Body of pancreas (tissue), 4 donors: Measurements from ENCODE around the gene PCDHB16. TPM values are rescaled to one million over a fixed set of nuclear protein-coding genes. Genes with fewer than 3 reads are reported as not detected.
"Not testable (repeated sequence)": the region's sequence is repeated elsewhere in the genome, so short reads cannot be mapped to it uniquely, and the experiment has no call there.

Source experiments
- ATAC-seq: fragments of 150-250 bp; one replicate; pipeline ENCODE4 v1.9.1; 2016
- DNase-seq, 4 donors: peaks; one replicate each; pipeline ENCODE4 v3.0.0-alpha.2; 2019
- H3K27ac ChIP-seq, 4 donors: fragments of 200-600 bp; sonication (generic); 1 replicate in 3 of 4; 2 replicates in 1 of 4; pipeline versions ENCODE4 v1.5.1 to v1.6.1; 2016 to 2019; ENCODE audit warnings: mild to moderate bottlenecking in 1 of 4, mixed read lengths in 1 of 4, moderate library complexity in 1 of 4
- H3K27me3 ChIP-seq, 2 donors: fragments of 200-600 bp; sonication (generic); one replicate each; pipeline ENCODE4 v1.6.0; 2016; ENCODE audit warnings: mild to moderate bottlenecking in 1 of 2
- H3K36me3 ChIP-seq, 2 donors: fragments of 200-600 bp; sonication (generic); replicated peaks in 1 of 2; 2 replicates each; pipeline ENCODE4 v1.5.1; 2016; ENCODE audit warnings: low read depth in 2 of 2; ENCODE audit not compliant: insufficient read depth in 1 of 2
- H3K4me1 ChIP-seq: fragments of 200-600 bp; sonication (generic); one replicate; pipeline ENCODE4 v1.6.0; 2016
- H3K4me3 ChIP-seq, 2 donors: fragments of 200-600 bp; sonication (generic); 1 replicate in 1 of 2; 2 replicates in 1 of 2; pipeline ENCODE4 v1.5.1; 2016 to 2019
- H3K9me3 ChIP-seq, 3 donors: fragments of 200-600 bp; sonication (generic); 1 replicate in 2 of 3; 2 replicates in 1 of 3; pipeline ENCODE4 v1.5.1; 2016
- CTCF ChIP-seq, 7 experiments: fragments of 450-650 bp in 4 of 7; fragments of 200-600 bp in 3 of 7; sonication (generic) in 3 of 7; IDR thresholded peaks; one replicate each; pipeline ENCODE4 v1.5.1; 2016 to 2019; ENCODE audit warnings: antibody characterized with exemption in 7 of 7
- POLR2A ChIP-seq, 3 donors: fragments of 450-650 bp; IDR thresholded peaks; one replicate each; pipeline ENCODE4 v1.6.1; 2016; ENCODE audit warnings: antibody characterized with exemption in 3 of 3, mild to moderate bottlenecking in 2 of 3
- WGBS, 2 donors: methylation state at CpG; one replicate each; pipeline ENCODE4 v1.1.5; 2017; 5-methylcytosine and 5-hydroxymethylcytosine counted together
- intact Hi-C: fragments of 100-400 bp; cut with DNase I; formaldehyde crosslinking; loops from one replicate; pipeline ENCODE4 v1.15.1; 2023
- total RNA-seq, 2 donors: library from RNA; depleted of rRNA; stranded (reverse); fragments of >200 nt; gene quantifications; one replicate each; pipeline ENCODE4 v1.1.0, GENCODE V29; 2016

PCDHB16 gene
- total RNA-seq, 2 donors from 2014 or later, result 2.1 to 4.6 TPM

DNA sequence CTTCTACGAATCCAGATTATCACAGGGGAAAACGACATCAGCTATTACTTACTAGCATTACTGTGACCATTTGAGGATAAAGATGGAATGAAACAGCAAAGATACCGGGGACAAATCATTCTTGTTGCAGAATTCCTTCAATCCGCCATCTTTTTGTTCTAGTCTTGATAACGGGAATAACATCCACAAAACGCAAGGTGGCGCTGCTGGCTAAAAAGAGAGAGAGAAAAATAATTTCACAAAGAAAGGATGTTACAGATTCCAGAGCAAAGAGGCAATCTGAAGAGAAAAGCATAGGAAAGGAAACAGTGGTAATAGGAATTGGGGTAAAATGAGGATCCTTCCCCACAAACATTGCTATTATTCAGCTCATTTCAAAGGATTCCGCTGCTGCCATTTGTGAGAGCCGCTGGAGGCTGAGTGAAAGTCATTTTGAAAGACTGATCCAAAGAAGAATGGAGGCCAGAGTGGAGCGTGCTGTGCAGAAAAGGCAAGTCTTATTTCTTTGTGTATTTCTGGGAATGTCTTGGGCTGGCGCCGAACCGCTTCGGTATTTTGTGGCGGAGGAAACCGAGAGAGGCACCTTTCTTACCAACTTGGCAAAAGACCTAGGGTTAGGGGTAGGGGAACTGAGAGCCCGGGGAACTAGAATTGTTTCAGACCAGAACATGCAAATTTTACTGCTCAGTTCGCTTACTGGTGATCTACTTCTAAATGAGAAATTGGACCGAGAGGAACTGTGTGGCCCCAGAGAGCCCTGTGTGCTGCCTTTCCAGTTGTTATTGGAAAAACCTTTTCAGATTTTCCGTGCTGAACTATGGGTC is 9.6 kb upstream of the PCDHB16 start, which contains the start of gene PCDHB7:
Gene PCDHB7 (plus strand): TSS at position 264 of the 824 bp plus-strand sequence. CDS start 192 bp downstream, at position 456.
- Histone ChIP-seq H3K9me3 (peaks cover 0 to 33% (median 10%) of the 10 kb centered on the region in 3 donors), H3K27me3 (peaks cover 0 to 4% of the 10 kb centered on the region in 2 donors), H3K4me3 (no peak within 1 kb of the TSS), H3K27ac (no peak within 1 kb of the TSS), H3K4me1 (no peaks in the 10 kb centered on the region), H3K36me3 (no peaks in the 10 kb centered on the region)
- intact Hi-C loops, result no loop called here
- ATAC-seq (no peak), DNase-seq (no peak)
- 17 to 35% methylated on average over 20 of the region's 20 CpGs for WGBS, 2 donors
- peak in 3 of 7 experiments; percentile 13 to 29 (median 15) for TF ChIP-seq CTCF (IDR thresholded peaks at IDR 0.05)
- no peak for TF ChIP-seq POLR2A (IDR thresholded peaks at IDR 0.05)

DNA sequence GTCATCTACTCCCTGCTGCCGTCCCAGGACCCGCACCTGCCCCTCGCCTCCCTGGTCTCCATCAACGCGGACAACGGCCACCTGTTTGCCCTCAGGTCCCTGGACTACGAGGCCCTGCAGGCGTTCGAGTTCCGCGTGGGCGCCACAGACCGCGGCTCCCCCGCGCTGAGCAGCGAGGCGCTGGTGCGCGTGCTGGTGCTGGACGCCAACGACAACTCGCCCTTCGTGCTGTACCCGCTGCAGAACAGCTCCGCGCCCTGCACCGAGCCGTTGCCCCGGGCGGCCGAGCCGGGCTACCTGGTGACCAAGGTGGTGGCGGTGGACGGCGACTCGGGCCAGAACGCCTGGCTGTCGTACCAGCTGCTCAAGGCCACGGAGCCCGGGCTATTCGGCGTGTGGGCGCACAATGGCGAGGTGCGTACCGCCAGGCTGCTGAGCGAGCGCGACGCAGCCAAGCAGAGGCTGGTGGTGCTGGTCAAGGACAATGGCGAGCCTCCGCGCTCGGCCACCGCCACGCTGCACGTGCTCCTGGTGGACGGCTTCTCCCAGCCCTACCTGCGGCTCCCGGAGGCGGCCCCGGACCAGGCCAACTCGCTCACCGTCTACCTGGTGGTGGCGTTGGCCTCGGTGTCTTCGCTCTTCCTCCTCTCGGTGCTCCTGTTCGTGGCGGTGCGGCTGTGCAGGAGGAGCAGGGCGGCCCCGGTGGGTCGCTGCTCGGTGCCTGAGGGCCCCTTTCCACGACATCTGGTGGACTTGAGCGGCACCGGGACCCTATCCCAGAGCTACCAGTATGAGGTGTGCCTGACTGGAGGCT is 7.7 kb upstream of the PCDHB16 start:
- WGBS, 2 donors, result 30 to 42% methylated on average over 45 to 79 of the region's 79 CpGs
- peaks cover 0 to 48% (median 10%) of the 10 kb centered on the region in 3 donors for H3K9me3 ChIP-seq
- intact Hi-C loops, result not testable (repeated sequence)

GRCh38 chr5:141175933-141176332 is 6.3 kb upstream of the PCDHB16 start:
- ATAC-seq, result no peak
- intact Hi-C loops, result no loop called here
- no peak overlapping the region for H3K27ac ChIP-seq
- no peak for DNase-seq
- H3K36me3 ChIP-seq, result no peaks in the 10 kb centered on the region
- H3K9me3 ChIP-seq, result peaks cover 0 to 49% (median 10%) of the 10 kb centered on the region in 3 donors
- no peak for TF ChIP-seq POLR2A (IDR thresholded peaks at IDR 0.05)
- TF ChIP-seq CTCF (IDR thresholded peaks at IDR 0.05), result no peak
- peak overlapping the region in 1 of 2 donors; percentile 7 for H3K4me3 ChIP-seq
- WGBS, 2 donors, result 35 to 62% methylated on average over 1 of the region's 1 CpG
- H3K4me1 ChIP-seq, result no peaks in the 10 kb centered on the region
- H3K27me3 ChIP-seq, result peaks cover 0 to 4% of the 10 kb centered on the region in 2 donors

More for the DNA sequence above, 7.7 kb upstream of the PCDHB16 start:
- H3K27me3 ChIP-seq, H3K36me3 ChIP-seq, H3K27ac ChIP-seq, ATAC-seq, DNase-seq, H3K4me3 ChIP-seq, H3K4me1 ChIP-seq: not testable (repeated sequence)

GRCh38 chr5:141177577-141178191 is 4.5 kb upstream of the PCDHB16 start, which contains the start of gene PCDHB8:
Gene PCDHB8, plus strand, starts transcription at chr5:141177790. Its CDS starts 245 bp downstream, at chr5:141178035.
- H3K27me3 ChIP-seq, H3K27ac ChIP-seq, ATAC-seq, intact Hi-C loops, H3K36me3 ChIP-seq, H3K4me1 ChIP-seq: not testable (repeated sequence)
- Histone ChIP-seq H3K4me3 (peak within 1 kb of the TSS in 1 of 2 donors; percentile 7), H3K9me3 (peaks cover 0 to 53% (median 10%) of the 10 kb centered on the region in 3 donors)
- WGBS, 2 donors, result 16 to 30% methylated on average over 14 to 18 of the region's 18 CpGs
- peak in 2 of 7 experiments; percentile 15 to 16 for TF ChIP-seq CTCF (IDR thresholded peaks at IDR 0.05)
- DNase-seq, result peak in 2 of 4 donors; percentile 13 to 37

DNA sequence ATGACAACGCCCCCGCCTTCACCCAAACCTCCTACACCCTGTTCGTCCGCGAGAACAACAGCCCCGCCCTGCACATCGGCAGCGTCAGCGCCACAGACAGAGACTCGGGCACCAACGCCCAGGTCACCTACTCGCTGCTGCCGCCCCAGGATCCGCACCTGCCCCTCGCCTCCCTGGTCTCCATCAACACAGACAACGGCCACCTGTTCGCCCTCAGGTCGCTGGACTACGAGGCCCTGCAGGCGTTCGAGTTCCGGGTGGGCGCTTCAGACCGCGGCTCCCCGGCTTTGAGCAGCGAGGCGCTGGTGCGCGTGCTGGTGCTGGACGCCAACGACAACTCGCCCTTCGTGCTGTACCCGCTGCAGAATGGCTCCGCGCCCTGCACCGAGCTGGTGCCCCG is 2.8 kb upstream of the PCDHB16 start:
- H3K36me3 ChIP-seq, H3K4me1 ChIP-seq, H3K27me3 ChIP-seq, H3K27ac ChIP-seq, intact Hi-C loops, DNase-seq, ATAC-seq, H3K4me3 ChIP-seq: not testable (repeated sequence)
- H3K9me3 ChIP-seq, result peaks cover 0 to 51% (median 10%) of the 10 kb centered on the region in 3 donors
- WGBS, 2 donors, result 18 to 49% methylated on average over 24 to 26 of the region's 39 CpGs

DNA sequence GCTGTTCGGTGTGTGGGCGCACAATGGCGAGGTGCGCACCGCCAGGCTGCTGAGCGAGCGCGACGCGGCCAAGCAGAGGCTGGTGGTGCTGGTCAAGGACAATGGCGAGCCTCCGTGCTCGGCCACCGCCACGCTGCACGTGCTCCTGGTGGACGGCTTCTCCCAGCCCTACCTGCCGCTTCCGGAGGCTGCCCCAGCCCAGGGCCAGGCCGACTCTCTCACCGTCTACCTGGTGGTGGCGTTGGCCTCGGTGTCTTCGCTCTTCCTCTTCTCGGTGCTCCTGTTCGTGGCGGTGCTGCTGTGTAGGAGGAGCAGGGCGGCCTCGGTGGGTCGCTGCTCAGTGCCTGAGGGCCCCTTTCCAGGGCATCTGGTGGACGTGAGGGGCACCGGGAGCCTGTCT is 2.3 kb upstream of the PCDHB16 start:
- H3K27me3 ChIP-seq, result not testable (repeated sequence)

More for the DNA sequence above, 2.3 kb upstream of the PCDHB16 start:
- DNase-seq, H3K27ac ChIP-seq, ATAC-seq, intact Hi-C loops, H3K36me3 ChIP-seq, H3K4me3 ChIP-seq, H3K4me1 ChIP-seq: not testable (repeated sequence)
- peaks cover 0 to 49% (median 10%) of the 10 kb centered on the region in 3 donors for H3K9me3 ChIP-seq
- 19% methylated on average over 32 of the region's 32 CpGs; no CpG with 5 or more reads in 1 of the 2 donors for WGBS, 2 donors
